ENCODE measurements around the gene ERBIN. TPM values are rescaled to one million over a fixed set of nuclear protein-coding genes. Genes with fewer than 3 reads are reported as not detected.

Gene ERBIN
- total and polyA plus RNA-seq, 2 experiments from 2014 or later, result 15.6 to 26.4 TPM

DNA sequence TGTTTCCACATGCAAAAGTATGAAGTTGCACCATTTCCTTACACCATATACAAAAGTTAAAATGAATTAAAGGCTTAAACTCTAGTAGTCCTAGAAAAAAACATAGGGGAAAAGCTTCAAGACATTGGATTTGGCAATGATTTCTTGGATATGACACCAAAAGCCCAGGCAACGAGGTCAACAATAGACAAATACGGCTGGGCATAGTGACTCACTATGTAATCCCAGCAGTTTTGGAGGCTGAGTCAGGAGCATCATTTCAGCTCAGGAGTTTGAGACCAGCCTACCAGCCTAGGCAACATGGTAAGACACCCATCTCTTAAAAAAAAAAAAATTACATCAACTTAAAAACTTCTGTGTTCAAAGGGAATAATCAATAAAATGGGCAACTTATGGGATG, 186.8 kb downstream of the ERBIN start (continued):
- TF ChIP-seq, protein P1, sequence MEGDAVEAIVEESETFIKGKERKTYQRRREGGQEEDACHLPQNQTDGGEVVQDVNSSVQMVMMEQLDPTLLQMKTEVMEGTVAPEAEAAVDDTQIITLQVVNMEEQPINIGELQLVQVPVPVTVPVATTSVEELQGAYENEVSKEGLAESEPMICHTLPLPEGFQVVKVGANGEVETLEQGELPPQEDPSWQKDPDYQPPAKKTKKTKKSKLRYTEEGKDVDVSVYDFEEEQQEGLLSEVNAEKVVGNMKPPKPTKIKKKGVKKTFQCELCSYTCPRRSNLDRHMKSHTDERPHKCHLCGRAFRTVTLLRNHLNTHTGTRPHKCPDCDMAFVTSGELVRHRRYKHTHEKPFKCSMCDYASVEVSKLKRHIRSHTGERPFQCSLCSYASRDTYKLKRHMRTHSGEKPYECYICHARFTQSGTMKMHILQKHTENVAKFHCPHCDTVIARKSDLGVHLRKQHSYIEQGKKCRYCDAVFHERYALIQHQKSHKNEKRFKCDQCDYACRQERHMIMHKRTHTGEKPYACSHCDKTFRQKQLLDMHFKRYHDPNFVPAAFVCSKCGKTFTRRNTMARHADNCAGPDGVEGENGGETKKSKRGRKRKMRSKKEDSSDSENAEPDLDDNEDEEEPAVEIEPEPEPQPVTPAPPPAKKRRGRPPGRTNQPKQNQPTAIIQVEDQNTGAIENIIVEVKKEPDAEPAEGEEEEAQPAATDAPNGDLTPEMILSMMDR (conservative IDR thresholded peaks at IDR 0.05; ENCODE audit: low read depth in 2 of 2), result no peak
- TF ChIP-seq EZH2 (IDR thresholded peaks at IDR 0.05; ENCODE audit: low read depth, unreplicated experiment) (no peak), JUNB (IDR thresholded peaks at IDR 0.05; ENCODE audit: unreplicated experiment) (no peak), ZNF114 (CRISPR knock-in tag; IDR thresholded peaks at IDR 0.05) (no peak), ZNF331 (CRISPR knock-in tag; IDR thresholded peaks at IDR 0.05; ENCODE audit: low read depth) (no peak), CREB1 (CRISPR knock-in tag; IDR thresholded peaks at IDR 0.05; ENCODE audit: low read depth) (no peak)
- TF ChIP-seq, protein P2, sequence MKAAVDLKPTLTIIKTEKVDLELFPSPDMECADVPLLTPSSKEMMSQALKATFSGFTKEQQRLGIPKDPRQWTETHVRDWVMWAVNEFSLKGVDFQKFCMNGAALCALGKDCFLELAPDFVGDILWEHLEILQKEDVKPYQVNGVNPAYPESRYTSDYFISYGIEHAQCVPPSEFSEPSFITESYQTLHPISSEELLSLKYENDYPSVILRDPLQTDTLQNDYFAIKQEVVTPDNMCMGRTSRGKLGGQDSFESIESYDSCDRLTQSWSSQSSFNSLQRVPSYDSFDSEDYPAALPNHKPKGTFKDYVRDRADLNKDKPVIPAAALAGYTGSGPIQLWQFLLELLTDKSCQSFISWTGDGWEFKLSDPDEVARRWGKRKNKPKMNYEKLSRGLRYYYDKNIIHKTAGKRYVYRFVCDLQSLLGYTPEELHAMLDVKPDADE (IDR thresholded peaks at IDR 0.05), result no peak

DNA sequence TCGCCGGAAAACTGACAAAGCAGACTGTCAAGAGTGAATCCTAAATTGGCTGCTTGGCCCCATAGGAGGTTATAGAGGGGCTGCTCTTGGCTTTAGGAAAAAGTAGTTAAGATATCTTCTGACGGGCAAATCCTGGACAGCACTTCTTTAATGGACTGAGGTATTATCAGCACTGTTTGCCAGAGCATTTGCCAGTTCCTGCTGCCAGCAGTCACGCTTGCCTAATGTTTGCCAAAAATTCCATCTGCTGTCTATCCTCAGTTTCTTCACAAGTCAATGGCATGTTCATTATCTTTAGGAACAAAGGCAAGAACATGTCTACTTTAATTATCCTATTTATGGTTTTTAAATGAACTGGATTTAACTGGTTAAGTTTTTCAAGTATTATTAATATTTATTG, 191.9 kb downstream of the ERBIN start:
- Mint-ChIP-seq H3K27me3 (ENCODE audit: insufficient read depth, low read depth, poor library complexity) (peaks cover 3% of the 10 kb centered on the region), H3K36me3 (ENCODE audit: low read depth) (no peaks in the 10 kb centered on the region), H3K4me1 (no peaks in the 10 kb centered on the region), H3K9me3 (no peaks in the 10 kb centered on the region), H3K27ac (no peak overlapping the region), H3K4me3 (no peak overlapping the region)
- H3K36me3 ChIP-seq (ENCODE audit: insufficient read depth), result no peaks in the 10 kb centered on the region; the same call in 1 of the 2 replicates
- H3K4me3 ChIP-seq, result no peak overlapping the region
- no peaks in the 10 kb centered on the region for H3K27me3 ChIP-seq (ENCODE audit: insufficient read depth)
- no peak for DNase-seq (ENCODE audit: low spot score)
- H2AFZ ChIP-seq, result no peak overlapping the region
- TF ChIP-seq ZNF462 (CRISPR knock-in tag; IDR thresholded peaks at IDR 0.05) (no peak), ZNF114 (CRISPR knock-in tag; IDR thresholded peaks at IDR 0.05) (no peak), STAT1 (IDR thresholded peaks at IDR 0.05; ENCODE audit: unreplicated experiment) (no peak), EZH2 (IDR thresholded peaks at IDR 0.05; ENCODE audit: low read depth, unreplicated experiment) (no peak)
- TF ChIP-seq, protein P2 (IDR thresholded peaks at IDR 0.05), result no peak
- H3K4me1 ChIP-seq (ENCODE audit: insufficient read depth), result no peaks in the 10 kb centered on the region
- H3K79me2 ChIP-seq (replicated peaks; ENCODE audit: insufficient read depth), result no peaks in the 10 kb centered on the region
- no peaks in the 10 kb centered on the region for H3F3A ChIP-seq (replicated peaks; ENCODE audit: low read depth)
- H4K20me1 ChIP-seq (replicated peaks; ENCODE audit: insufficient read depth), result no peaks in the 10 kb centered on the region
- H3K4me2 ChIP-seq, result no peak overlapping the region
- H3K27ac ChIP-seq (ENCODE audit: low read depth), result no peak overlapping the region
- no peaks in the 10 kb centered on the region for H3K9me2 ChIP-seq (ENCODE audit: insufficient read depth)
- ATAC-seq, result no peak
